HL-60 (cell line): ENCODE data around the gene PCNX2.

Source experiments
- CTCF ChIP-seq: IDR thresholded peaks from one replicate; pipeline ENCODE4 v1.5.1; 2011; ENCODE audit warnings: low read length, control low read depth, inconsistent platforms; ENCODE audit not compliant: insufficient read depth
- GABPA ChIP-seq: IDR thresholded peaks from 2 replicates; pipeline ENCODE4 v1.6.1; 2012; ENCODE audit warnings: low read depth
- POLR2AphosphoS5 ChIP-seq: IDR thresholded peaks from 2 replicates; pipeline ENCODE4 v1.6.1; 2012; ENCODE audit warnings: low read depth
- REST ChIP-seq: IDR thresholded peaks from 2 replicates; pipeline ENCODE4 v1.6.1; 2012; ENCODE audit warnings: low read depth; ENCODE audit not compliant: insufficient replicate concordance
- SPI1 ChIP-seq: IDR thresholded peaks from 2 replicates; pipeline ENCODE4 v1.6.1; 2012; ENCODE audit warnings: low read depth, mild to moderate bottlenecking, borderline replicate concordance

DNA sequence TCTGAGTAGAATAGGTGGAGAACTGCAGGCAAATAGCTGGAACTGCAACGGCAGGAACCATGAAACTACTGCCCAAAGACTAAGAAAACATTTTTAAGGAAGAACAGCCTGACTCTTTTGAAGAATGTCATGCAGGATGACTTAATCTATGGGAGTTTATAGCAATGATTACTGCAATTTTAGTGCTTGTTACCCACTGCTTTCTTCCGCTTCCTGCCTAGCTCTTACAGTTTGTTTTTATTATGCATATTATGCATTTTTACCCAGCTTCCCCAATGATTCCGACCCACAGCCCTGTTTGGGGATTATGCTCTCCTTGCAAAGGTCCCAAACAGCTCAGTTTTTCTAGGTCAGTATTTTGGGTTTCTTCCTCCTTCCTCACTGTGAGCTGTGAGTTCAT, 71.2 kb downstream of the PCNX2 start:
- TF ChIP-seq CTCF: no peak
- TF ChIP-seq POLR2AphosphoS5: no peak
- no peak for TF ChIP-seq REST
- no peak for TF ChIP-seq SPI1
- TF ChIP-seq GABPA: no peak
